ENCODE measurements around the gene DDX25. TPM values are rescaled to one million over a fixed set of nuclear protein-coding genes. Genes with fewer than 3 reads are reported as not detected.
"Not testable (repeated sequence)": the region's sequence is repeated elsewhere in the genome, so short reads cannot be mapped to it uniquely, and the experiment has no call there.

The DDX25 gene
- not detected in 2 replicates for total RNA-seq
- long read RNA-seq: 0 reads

DNA sequence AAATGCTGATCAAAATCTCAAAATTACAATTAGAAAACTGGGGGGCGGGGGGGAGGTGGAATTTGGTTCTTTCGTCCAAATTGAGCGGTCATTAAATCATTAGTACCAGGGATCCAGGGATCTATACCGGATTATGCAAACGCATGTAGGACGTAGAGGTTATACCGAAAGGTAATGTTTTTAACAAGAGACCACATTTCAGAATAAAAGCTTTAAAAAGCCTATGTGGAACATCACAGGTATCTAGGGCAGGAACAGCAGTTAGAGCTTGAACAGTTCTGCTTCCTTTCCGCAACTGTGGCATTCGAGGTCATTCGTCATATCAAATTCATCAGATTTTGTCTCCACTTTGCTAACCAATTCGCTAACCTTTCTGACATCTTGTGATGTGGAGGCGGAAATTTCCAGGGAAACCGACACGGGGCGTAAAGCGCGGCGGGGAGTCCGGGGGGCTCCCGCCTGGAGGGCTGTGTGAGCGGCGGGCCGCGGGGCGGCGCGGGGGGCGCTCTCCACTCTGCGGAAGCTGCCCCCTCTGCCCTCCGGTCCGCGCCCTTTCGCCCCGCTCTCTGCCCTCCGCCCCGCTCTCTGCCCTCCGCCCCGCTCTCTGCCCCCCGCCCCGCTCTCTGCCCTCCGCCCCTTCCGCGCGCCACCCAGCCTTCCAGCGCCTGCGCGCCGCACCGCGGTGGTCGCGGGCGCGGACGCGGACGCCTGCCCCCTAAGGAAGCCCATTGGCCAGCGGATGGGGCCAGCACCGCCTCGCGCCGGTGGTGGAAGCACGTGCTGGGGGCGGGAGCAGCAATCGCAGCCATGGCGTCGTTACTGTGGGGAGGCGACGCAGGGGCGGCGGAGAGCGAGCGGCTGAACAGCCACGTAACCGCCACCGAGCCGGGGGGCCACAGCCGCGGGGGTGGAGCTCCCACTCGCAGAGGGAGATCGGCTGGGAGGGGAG, at the start of gene DDX25:
TSS of gene DDX25 (plus strand) at position 798 of the 949 bp plus-strand sequence. CDS start at position 808, 10 bp downstream.
- TF ChIP-seq, protein P1, sequence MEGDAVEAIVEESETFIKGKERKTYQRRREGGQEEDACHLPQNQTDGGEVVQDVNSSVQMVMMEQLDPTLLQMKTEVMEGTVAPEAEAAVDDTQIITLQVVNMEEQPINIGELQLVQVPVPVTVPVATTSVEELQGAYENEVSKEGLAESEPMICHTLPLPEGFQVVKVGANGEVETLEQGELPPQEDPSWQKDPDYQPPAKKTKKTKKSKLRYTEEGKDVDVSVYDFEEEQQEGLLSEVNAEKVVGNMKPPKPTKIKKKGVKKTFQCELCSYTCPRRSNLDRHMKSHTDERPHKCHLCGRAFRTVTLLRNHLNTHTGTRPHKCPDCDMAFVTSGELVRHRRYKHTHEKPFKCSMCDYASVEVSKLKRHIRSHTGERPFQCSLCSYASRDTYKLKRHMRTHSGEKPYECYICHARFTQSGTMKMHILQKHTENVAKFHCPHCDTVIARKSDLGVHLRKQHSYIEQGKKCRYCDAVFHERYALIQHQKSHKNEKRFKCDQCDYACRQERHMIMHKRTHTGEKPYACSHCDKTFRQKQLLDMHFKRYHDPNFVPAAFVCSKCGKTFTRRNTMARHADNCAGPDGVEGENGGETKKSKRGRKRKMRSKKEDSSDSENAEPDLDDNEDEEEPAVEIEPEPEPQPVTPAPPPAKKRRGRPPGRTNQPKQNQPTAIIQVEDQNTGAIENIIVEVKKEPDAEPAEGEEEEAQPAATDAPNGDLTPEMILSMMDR (IDR thresholded peaks at IDR 0.05): no peak
- H3K36me3 Mint-ChIP-seq (ENCODE audit: unreplicated experiment): peaks cover 10% of the 10 kb centered on the region

DNA sequence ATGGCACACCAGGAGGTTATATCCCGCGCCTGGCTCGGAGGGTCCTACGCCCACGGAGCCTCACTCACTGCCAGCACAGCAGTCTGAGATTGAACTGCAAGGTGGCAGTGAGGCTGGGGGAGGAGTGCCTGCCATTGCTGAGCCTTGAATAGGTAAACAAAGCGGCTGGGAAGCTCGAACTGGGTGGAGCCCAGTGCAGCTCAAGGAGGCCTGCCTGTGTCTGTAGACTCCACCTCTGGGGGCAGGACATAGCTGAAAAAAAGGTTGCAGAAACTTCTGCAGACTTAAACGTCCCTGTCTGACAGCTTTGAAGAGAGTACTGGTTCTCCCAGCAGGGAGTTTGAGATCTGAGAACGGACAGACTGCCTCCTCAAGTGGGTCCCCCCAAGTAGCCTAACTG, 46.6 kb upstream of the DDX25 start:
- H3K27ac Mint-ChIP-seq (ENCODE audit: unreplicated experiment); H3K36me3 Mint-ChIP-seq (ENCODE audit: unreplicated experiment); DNase-seq (ENCODE audit: extremely low spot score, unreplicated experiment); H3K4me1 Mint-ChIP-seq (ENCODE audit: unreplicated experiment); H3K9me3 Mint-ChIP-seq (ENCODE audit: unreplicated experiment); H3K4me3 Mint-ChIP-seq (ENCODE audit: unreplicated experiment): not testable (repeated sequence)
- peaks cover 30% of the 10 kb centered on the region for H3K27me3 Mint-ChIP-seq (ENCODE audit: unreplicated experiment)

More for the DNA sequence above, at the start of gene DDX25:
- Mint-ChIP-seq H3K4me3 (ENCODE audit: unreplicated experiment) (peak within 1 kb of the TSS; percentile 93), H3K27me3 (ENCODE audit: unreplicated experiment) (peaks cover 45% of the 10 kb centered on the region), H3K27ac (ENCODE audit: unreplicated experiment) (no peak within 1 kb of the TSS), H3K9me3 (ENCODE audit: unreplicated experiment) (no peaks in the 10 kb centered on the region), H3K4me1 (ENCODE audit: unreplicated experiment) (peaks cover 19% of the 10 kb centered on the region)
- no peak for DNase-seq (ENCODE audit: extremely low spot score, unreplicated experiment)

DNA sequence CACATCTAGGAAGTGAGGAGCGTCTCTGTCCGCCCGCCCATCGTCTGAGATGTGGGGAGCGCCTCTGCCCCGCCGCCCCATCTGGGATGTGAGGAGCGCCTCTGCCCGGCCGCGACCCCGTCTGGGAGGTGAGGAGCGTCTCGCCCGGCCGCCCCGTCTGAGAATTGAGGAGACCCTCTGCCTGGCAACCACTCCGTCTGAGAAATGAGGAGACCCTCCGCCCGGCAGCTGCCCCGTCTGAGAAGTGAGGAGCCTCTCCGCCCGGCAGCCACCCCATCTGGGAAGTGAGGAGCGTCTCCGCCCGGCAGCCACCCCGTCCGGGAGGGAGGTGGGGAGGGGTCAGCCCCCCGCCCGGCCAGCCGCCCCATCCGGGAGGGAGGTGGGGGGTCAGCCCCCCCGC, 41.5 kb upstream of the DDX25 start:
- not testable (repeated sequence) for H3K36me3 Mint-ChIP-seq (ENCODE audit: unreplicated experiment); H3K27me3 Mint-ChIP-seq (ENCODE audit: unreplicated experiment); H3K27ac Mint-ChIP-seq (ENCODE audit: unreplicated experiment); H3K4me1 Mint-ChIP-seq (ENCODE audit: unreplicated experiment); H3K4me3 Mint-ChIP-seq (ENCODE audit: unreplicated experiment); H3K9me3 Mint-ChIP-seq (ENCODE audit: unreplicated experiment); DNase-seq (ENCODE audit: extremely low spot score, unreplicated experiment)

DNA sequence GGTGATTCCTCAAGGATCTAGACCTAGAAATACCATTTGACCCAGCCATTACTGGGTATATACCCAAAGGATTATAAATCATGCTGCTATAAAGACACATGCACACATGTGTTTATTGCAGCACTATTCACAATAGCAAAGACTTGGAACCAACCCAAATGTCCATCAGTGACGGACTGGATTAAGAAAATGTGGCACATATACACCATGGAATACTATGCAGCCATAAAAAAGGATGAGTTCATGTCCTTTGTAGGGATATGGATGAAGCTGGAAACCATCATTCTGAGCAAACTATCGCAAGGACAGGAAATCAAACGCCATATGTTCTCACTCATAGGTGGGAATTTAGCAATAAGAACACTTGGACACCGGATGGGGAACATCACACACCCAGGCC, 39.0 kb upstream of the DDX25 start:
- H3K4me1 Mint-ChIP-seq (ENCODE audit: unreplicated experiment); H3K27ac Mint-ChIP-seq (ENCODE audit: unreplicated experiment); H3K4me3 Mint-ChIP-seq (ENCODE audit: unreplicated experiment); DNase-seq (ENCODE audit: extremely low spot score, unreplicated experiment); H3K9me3 Mint-ChIP-seq (ENCODE audit: unreplicated experiment); H3K36me3 Mint-ChIP-seq (ENCODE audit: unreplicated experiment): not testable (repeated sequence)
- peaks cover 14% of the 10 kb centered on the region for H3K27me3 Mint-ChIP-seq (ENCODE audit: unreplicated experiment)

DNA sequence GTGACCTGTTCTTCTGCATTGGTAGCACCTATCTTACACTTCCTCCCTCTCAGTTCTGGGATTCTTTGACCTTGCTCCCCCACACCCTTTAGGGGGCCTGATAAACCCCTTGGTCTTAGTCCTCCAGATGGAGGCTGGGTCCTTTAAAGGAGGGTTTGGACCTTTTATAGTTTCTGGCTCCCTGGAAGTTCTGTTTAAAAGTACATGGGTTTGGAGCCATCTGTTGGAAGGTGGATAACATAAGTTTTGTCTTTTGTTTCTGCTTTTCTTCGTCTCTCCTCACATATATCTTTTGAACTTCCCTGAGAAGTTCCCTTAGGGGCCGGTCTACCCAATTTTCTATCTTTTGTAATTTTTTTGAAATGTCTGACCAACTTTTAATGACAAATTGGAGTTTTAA, 34.8 kb upstream of the DDX25 start:
- TF ChIP-seq, protein P1 (IDR thresholded peaks at IDR 0.05): no peak
- peaks cover 2% of the 10 kb centered on the region for H3K4me1 Mint-ChIP-seq (ENCODE audit: unreplicated experiment)
- peaks cover 30% of the 10 kb centered on the region for H3K27me3 Mint-ChIP-seq (ENCODE audit: unreplicated experiment)
- no peak overlapping the region for H3K27ac Mint-ChIP-seq (ENCODE audit: unreplicated experiment)
- H3K36me3 Mint-ChIP-seq (ENCODE audit: unreplicated experiment): no peaks in the 10 kb centered on the region
- DNase-seq (ENCODE audit: extremely low spot score, unreplicated experiment): no peak
- H3K9me3 Mint-ChIP-seq (ENCODE audit: unreplicated experiment): no peaks in the 10 kb centered on the region
- H3K4me3 Mint-ChIP-seq (ENCODE audit: unreplicated experiment): no peak overlapping the region

DNA sequence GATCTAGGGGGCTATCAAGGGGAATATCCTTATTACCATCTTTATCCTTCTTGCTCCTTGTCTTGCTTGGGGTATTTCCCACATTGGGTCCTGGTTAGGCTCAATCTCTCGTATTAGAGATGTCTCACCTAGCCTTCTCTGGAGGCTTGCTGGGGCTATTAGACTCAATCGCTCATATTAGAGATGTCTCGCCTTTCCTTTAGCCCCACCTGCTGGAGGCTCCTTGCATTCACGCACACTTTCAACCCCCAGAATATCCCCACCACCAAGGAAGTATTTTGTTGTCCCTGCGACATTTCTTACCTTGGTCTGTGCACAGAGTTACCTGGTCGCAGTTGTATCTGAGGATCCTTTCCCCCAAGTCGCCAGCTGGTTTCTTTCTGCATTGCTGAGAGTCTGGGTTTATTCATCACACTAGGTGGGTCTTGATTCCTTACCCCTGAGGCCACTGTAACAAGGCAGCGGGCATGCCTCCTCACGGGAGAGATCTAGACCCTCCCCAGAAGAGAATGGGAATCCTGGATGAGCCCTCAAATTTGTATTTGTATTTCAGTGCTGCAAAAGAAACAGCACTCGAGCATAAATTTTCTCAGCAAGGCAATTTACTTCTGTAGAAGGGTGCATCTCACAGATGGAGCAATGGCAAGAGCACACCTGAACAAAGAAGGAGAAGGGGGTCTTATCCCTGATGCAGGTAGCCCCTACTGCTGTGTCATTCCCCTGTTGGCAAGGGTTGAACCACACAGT, 32.7 kb upstream of the DDX25 start:
- Mint-ChIP-seq H3K27ac (ENCODE audit: unreplicated experiment) (no peak overlapping the region), H3K27me3 (ENCODE audit: unreplicated experiment) (peaks cover 44% of the 10 kb centered on the region), H3K9me3 (ENCODE audit: unreplicated experiment) (no peaks in the 10 kb centered on the region), H3K4me1 (ENCODE audit: unreplicated experiment) (peaks cover 2% of the 10 kb centered on the region), H3K36me3 (ENCODE audit: unreplicated experiment) (no peaks in the 10 kb centered on the region), H3K4me3 (ENCODE audit: unreplicated experiment) (no peak overlapping the region)
- DNase-seq (ENCODE audit: extremely low spot score, unreplicated experiment): no peak
- TF ChIP-seq, protein P1 (IDR thresholded peaks at IDR 0.05): peak; percentile 64

Measured in osteocyte (in vitro differentiated cells).